GM19397 (cell line): ENCODE measurements around the gene KRTAP21-3.
"Not testable (repeated sequence)": the region's sequence is repeated elsewhere in the genome, so short reads cannot be mapped to it uniquely, and the experiment has no call there.

Experiments
- ATAC-seq: cut with Tn5 transposase; IDR thresholded peaks from one replicate; pipeline ENCODE4 v1.9.1; 2021; ENCODE audit warnings: mild to moderate bottlenecking, moderate library complexity; ENCODE audit not compliant: unreplicated experiment

The KRTAP21-3 gene, protein sequence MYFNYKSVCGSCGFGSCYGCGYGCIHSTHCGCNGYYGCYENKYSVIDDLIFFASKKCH

GRCh38 chr21:30718239-30718909 is at the start of gene KRTAP21-3:
KRTAP21-3 (minus strand) TSS chr21:30718777; CDS start chr21:30718759, 18 bp downstream.
- ATAC-seq: no peak

DNA sequence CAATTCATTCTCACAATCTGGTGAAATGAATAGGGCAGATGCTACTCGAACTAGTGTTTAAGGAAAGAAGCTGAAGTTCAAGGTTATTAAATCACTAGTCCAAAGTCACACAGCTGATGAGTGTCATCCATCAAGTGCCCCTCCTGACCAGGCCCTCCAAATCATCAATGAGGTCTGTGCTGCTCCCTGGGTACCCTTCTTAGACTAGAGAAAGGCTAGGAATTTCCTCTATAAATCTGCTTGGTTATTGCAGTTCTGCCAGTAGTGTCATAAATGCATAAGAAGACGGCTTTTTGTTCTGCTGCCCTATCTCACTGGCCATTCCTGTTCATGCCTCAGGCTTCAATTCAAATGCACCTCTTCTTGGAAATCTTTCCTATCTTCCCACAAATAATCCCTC is 42.2 kb upstream of the KRTAP21-3 start:
- ATAC-seq: no peak

DNA sequence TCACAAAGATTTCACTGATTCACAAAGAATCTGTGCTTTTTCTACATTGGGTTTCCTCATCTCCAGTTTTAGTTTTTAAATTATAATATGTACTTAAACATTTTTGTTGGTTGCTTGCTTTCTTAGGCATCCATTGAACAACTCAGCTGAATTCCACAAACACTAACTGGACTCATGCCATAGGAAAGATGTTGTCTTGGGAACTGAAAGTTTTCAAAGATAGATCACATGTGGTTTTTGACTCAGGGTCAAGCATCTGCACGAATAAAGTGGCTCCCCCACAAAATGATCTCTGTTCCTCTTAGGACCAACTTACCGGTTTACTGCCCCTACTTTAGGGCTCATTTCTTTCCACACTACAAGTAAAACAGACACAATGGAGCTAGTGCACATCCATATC is 39.7 kb upstream of the KRTAP21-3 start:
- no peak for ATAC-seq

DNA sequence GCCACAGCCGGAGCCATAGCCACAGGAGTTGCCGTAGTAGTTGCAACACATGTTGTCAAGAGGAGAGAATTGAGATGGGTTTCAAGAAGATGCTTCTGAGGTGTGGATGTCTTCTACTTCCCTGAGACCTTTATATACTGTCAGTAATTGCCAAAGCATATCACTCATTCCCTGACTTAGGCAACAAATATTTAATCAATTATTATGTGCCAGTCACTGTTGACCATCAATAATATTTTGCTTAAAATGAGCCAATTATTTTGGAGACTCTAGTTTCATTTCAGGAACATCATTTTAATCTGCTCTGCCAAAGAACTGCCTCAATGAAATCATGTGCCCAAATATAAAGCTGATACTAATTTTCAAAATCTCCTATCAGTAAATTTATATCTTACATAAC is 36.8 kb upstream of the KRTAP21-3 start, which contains the start of gene KRTAP21-1:
TSS of gene KRTAP21-1 (minus strand) at position 101 of the 400 bp plus-strand sequence. CDS start at position 51, 50 bp downstream.
- not testable (repeated sequence) for ATAC-seq

- ATAC-seq: no peak
Measured at GRCh38 chr21:30747159-30747558, 28.6 kb upstream of the KRTAP21-3 start, which contains the start of gene KRTAP21-2. KRTAP21-2 (minus strand) TSS chr21:30747259; CDS start chr21:30747202, 57 bp downstream.

- no peak for ATAC-seq
Measured at GRCh38 chr21:30740462-30740861, 21.9 kb upstream of the KRTAP21-3 start.

DNA sequence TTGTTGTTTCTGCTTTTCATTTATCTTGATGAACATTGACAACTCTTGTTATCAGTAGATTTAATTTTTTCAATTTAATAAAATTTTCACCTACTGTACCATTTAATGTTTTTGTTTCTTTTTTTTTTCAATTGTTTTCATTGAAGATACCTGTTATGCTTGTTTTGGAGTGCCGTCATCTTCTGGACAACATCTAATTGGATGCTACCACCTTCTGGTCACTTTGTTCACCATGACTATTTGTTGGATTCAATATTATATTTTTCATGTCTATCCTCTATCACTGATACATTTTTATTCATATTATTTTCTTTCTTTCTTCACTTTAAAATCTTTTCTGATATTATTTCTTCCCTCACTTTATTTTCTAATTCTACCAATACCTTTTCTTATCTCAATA is 14.4 kb upstream of the KRTAP21-3 start:
- ATAC-seq: no peak

DNA sequence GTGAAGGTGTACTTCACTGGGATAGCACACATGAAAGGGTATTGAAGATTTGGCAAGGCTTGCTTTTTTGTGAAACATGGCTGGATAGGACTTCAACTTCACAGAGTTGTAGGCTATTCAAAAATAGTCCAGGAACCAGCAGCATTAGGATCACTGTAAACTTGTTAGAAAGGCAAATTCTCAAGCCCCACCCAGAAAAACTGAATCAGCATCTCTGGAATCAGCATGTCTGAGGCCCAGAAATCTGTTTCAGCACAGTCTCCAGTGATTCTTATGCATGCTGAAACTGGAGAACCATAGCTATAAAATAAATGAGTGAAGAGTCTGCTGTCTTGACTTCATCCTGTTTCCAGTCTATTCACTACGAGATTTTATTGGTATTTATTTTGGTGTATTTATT is 8.1 kb upstream of the KRTAP21-3 start:
- no peak for ATAC-seq

- no peak for ATAC-seq
Measured at GRCh38 chr21:30719401-30719800, 824 bp upstream of the KRTAP21-3 start.

GRCh38 chr21:30717105-30717504 is 1.5 kb downstream of the KRTAP21-3 start:
- no peak for ATAC-seq

- ATAC-seq: no peak
Measured at GRCh38 chr21:30714946-30715345, 3.6 kb downstream of the KRTAP21-3 start.

GRCh38 chr21:30714456-30714855 is 4.1 kb downstream of the KRTAP21-3 start:
- ATAC-seq: no peak

DNA sequence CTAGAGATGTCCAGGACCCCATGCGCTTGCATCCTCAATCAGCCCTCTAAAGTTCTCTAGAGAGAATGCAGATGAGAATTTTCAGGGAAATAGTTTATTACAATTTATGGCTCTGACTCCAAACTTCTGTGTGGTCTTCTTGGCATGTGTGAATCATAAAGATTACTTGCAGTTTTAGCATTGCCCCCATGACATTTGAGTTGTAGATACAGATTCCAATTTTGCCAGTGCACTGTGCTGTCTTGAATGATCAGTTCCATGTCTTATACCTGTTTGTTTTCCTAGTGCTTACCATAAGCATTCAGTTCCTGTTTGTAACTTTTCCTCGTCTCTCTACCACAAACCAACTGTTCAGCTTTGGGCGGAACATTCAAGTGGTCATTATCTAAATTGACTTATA is 4.8 kb downstream of the KRTAP21-3 start:
- no peak for ATAC-seq

- ATAC-seq: no peak
Measured at GRCh38 chr21:30710499-30710898, 8.1 kb downstream of the KRTAP21-3 start.

- ATAC-seq: no peak
Measured at GRCh38 chr21:30707409-30707808, 11.2 kb downstream of the KRTAP21-3 start.

- ATAC-seq: no peak
Measured at GRCh38 chr21:30695956-30696355, 22.6 kb downstream of the KRTAP21-3 start.

- no peak for ATAC-seq
Measured at GRCh38 chr21:30689822-30690221, 28.8 kb downstream of the KRTAP21-3 start.

DNA sequence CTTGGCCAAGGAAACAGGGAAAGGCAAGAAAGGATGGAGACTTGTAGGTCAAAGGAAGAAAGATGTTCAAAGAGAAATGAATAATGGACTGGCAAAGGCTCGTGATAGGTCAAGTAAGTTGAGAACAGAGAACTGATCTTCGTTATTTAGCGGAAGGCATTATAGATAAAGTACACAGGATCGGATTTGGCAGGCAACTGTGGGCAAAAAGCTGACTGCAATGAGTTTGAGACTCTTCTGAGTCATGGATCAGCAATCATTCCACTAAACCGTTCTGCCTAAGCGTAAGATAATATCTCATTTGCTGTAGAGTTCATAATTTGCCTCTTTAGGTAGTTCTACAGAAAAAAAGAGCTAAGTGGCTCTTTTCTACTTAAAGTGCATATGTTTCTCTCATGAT is 34.1 kb downstream of the KRTAP21-3 start:
- no peak for ATAC-seq

DNA sequence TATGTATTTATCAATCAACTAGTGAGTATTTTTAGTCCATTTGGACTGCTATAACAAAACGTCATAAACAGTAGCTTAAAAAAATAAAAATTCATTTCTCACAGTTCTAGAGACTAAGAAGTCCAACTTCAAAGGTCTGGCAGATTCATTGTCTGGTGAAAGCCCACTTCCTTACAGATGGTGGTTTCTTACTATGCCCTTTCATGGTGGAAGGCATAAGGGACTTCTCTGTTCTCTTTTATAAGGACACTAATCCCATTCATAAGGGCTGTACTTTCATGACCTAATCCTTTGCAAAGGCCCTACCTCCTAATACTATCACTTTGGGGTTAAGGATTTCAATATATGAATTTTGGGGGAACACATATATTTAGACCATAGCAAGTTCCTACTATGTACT is 38.0 kb downstream of the KRTAP21-3 start:
- no peak for ATAC-seq

GRCh38 chr21:30676737-30677136 is 41.8 kb downstream of the KRTAP21-3 start:
- ATAC-seq: no peak

DNA sequence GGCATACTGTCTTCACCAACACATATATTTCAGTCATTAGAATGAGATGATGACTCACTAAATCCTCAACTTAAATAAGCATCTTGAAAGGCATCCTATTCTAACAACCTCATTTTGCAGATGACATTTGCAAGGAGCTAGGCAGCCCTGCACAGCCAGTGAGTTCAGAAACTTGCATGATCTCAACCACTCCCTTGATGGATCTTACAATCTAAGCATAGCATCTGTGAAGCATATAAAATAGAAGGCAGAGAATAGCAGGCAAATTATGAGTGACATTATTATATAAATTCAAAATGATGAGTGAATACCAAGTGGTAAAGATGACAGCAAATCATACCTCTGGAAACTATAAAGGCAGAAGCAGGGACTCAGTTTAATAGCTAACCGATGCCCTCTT is 44.3 kb downstream of the KRTAP21-3 start:
- ATAC-seq: no peak

- no peak for ATAC-seq
Measured at GRCh38 chr21:30672985-30673650, 45.5 kb downstream of the KRTAP21-3 start.
